Neutrophil (primary cell): ENCODE measurements around the gene S100A2.

ENCODE experiments used
- H3K27ac ChIP-seq: fragments of 200-600 bp; sonication (generic); 2 replicates; pipeline ENCODE4 v1.5.1; 2016; ENCODE audit warnings: mild to moderate bottlenecking, moderate library complexity
- H3K27me3 ChIP-seq: fragments of 200-600 bp; sonication (generic); 2 replicates; pipeline ENCODE4 v1.6.0; 2016; ENCODE audit warnings: mild to moderate bottlenecking
- H3K36me3 ChIP-seq: fragments of 200-600 bp; sonication (generic); 2 replicates; pipeline ENCODE4 v1.5.1; 2017
- H3K4me1 ChIP-seq, 2 experiments: fragments of 200-600 bp in 1 of 2; sonication (generic) in 1 of 2; 1 replicate in 1 of 2; 2 replicates in 1 of 2; pipeline versions ENCODE4 v1.5.1 to v1.6.1; 2013 to 2016; ENCODE audit warnings: low read depth in 1 of 2, low read length in 1 of 2, mild to moderate bottlenecking in 1 of 2, moderate library complexity in 1 of 2; ENCODE audit not compliant: control insufficient read depth in 1 of 2, insufficient read depth in 1 of 2
- H3K4me3 ChIP-seq, 2 experiments: fragments of 200-600 bp in 1 of 2; sonication (generic) in 1 of 2; 1 replicate in 1 of 2; 2 replicates in 1 of 2; pipeline ENCODE4 v1.5.1; 2013 to 2016; ENCODE audit warnings: low read depth in 1 of 2, low read length in 1 of 2, mild to moderate bottlenecking in 1 of 2, moderate library complexity in 1 of 2
- H3K9me3 ChIP-seq: fragments of 200-600 bp; sonication (generic); 2 replicates; pipeline ENCODE4 v1.5.1; 2016
- TF ChIP-seq, protein P1 (sequence below): fragments of 200-600 bp; sonication (generic); IDR thresholded peaks from 2 replicates; pipeline ENCODE4 v1.5.1; 2016; ENCODE audit warnings: antibody characterized with exemption

Gene S100A2

GRCh38 chr1:153546371-153546770 is 19.3 kb downstream of the S100A2 start:
- H3K27me3 ChIP-seq = no peaks in the 10 kb centered on the region
- TF ChIP-seq, protein P1, sequence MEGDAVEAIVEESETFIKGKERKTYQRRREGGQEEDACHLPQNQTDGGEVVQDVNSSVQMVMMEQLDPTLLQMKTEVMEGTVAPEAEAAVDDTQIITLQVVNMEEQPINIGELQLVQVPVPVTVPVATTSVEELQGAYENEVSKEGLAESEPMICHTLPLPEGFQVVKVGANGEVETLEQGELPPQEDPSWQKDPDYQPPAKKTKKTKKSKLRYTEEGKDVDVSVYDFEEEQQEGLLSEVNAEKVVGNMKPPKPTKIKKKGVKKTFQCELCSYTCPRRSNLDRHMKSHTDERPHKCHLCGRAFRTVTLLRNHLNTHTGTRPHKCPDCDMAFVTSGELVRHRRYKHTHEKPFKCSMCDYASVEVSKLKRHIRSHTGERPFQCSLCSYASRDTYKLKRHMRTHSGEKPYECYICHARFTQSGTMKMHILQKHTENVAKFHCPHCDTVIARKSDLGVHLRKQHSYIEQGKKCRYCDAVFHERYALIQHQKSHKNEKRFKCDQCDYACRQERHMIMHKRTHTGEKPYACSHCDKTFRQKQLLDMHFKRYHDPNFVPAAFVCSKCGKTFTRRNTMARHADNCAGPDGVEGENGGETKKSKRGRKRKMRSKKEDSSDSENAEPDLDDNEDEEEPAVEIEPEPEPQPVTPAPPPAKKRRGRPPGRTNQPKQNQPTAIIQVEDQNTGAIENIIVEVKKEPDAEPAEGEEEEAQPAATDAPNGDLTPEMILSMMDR = no peak
- peaks cover 22% of the 10 kb centered on the region for H3K36me3 ChIP-seq
- peaks cover 85 to 93% of the 10 kb centered on the region in 2 experiments for H3K4me1 ChIP-seq
- H3K9me3 ChIP-seq = no peaks in the 10 kb centered on the region
- peak overlapping the region; percentile 97 for H3K27ac ChIP-seq
- peak overlapping the region; percentile 60 to 76 for H3K4me3 ChIP-seq

GRCh38 chr1:153545067-153546055 is 20.3 kb downstream of the S100A2 start, which contains the start of gene S100A4:
TSS of gene S100A4 (minus strand) at chr1:153545806. CDS start at chr1:153544794, 1,012 bp downstream.
- TF ChIP-seq, protein P1 = peak; percentile 16
- peak within 1 kb of the TSS; percentile 60 to 76 for H3K4me3 ChIP-seq
- peak within 1 kb of the TSS; percentile 97 for H3K27ac ChIP-seq
- no peaks in the 10 kb centered on the region for H3K9me3 ChIP-seq
- peaks cover 85 to 93% of the 10 kb centered on the region in 2 experiments for H3K4me1 ChIP-seq
- peaks cover 22% of the 10 kb centered on the region for H3K36me3 ChIP-seq
- no peaks in the 10 kb centered on the region for H3K27me3 ChIP-seq

DNA sequence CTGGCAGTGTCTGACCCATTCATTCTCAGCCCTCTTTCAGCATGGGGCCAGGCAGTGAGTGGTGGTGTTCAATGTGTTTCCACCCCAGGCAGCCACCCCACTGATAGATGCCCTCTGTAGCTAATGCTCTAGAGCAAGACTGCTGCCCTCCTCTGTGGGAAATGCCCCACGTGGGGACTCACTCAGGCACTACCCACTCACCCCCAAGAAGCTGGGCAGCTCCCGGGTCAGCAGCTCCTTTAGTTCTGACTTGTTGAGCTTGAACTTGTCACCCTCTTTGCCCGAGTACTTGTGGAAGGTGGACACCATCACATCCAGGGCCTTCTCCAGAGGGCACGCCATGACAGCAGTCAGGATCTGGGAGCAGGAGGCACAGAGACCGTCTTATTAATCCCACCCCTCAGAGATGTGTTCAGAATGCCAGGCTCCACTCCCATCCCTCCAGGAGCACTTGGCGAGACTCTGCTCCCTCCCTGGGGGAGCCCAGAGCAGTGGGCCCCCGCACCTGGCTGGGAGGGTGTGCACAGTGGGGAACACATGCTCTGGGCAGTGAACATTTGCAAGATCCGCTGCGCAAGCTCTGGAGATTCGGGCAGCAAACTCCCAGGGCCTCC is 21.1 kb downstream of the S100A2 start:
- H3K9me3 ChIP-seq = no peaks in the 10 kb centered on the region
- peaks cover 22% of the 10 kb centered on the region for H3K36me3 ChIP-seq
- peaks cover 92 to 97% of the 10 kb centered on the region in 2 experiments for H3K4me1 ChIP-seq
- H3K4me3 ChIP-seq = peak overlapping the region; percentile 60 to 76
- TF ChIP-seq, protein P1 = no peak
- peak overlapping the region; percentile 97 for H3K27ac ChIP-seq
- no peaks in the 10 kb centered on the region for H3K27me3 ChIP-seq

DNA sequence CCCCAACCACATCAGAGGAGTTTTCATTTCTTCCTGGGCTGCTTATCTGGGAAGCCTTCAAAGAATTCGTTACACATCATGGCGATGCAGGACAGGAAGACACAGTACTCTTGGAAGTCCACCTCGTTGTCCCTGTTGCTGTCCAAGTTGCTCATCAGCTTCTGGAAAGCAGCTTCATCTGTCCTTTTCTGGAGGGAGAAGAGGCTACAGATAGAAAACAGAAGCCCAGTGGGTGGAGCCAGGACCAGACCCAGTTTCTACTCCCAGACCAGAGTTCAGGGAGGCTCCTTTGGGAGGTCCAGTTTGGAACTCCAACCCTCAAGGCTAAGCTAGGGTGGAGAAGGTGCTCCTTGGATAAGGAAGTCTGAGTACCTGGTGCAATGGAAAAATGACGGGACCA is 21.9 kb downstream of the S100A2 start:
- Histone ChIP-seq H3K27me3 (no peaks in the 10 kb centered on the region), H3K9me3 (no peaks in the 10 kb centered on the region), H3K27ac (peak overlapping the region; percentile 97), H3K4me1 (peaks cover 89 to 97% of the 10 kb centered on the region in 2 experiments), H3K36me3 (peaks cover 22% of the 10 kb centered on the region), H3K4me3 (peak overlapping the region; percentile 60 to 76)
- TF ChIP-seq, protein P1 = no peak

- no peaks in the 10 kb centered on the region for H3K9me3 ChIP-seq
- TF ChIP-seq, protein P1 = no peak
- H3K27me3 ChIP-seq = no peaks in the 10 kb centered on the region
- H3K27ac ChIP-seq = peak overlapping the region; percentile 97
- peaks cover 22% of the 10 kb centered on the region for H3K36me3 ChIP-seq
- H3K4me3 ChIP-seq = peak overlapping the region; percentile 60 to 76
- H3K4me1 ChIP-seq = peaks cover 84 to 97% of the 10 kb centered on the region in 2 experiments
Measured at GRCh38 chr1:153542956-153543711, 22.5 kb downstream of the S100A2 start.
